Heart left ventricle (tissue), 16 donors: ENCODE results near the gene RGCC. TPM values are rescaled to one million over a fixed set of nuclear protein-coding genes. Genes with fewer than 3 reads are reported as not detected.

Experiments used
- ATAC-seq, 4 donors: fragments of 200-7000 bp; cut with Tn5 transposase; one replicate each; pipeline ENCODE4 v1.9.1; 2020 to 2022; ENCODE audit warnings: moderate library complexity in 4 of 4, mild to moderate bottlenecking in 3 of 4, moderate number of reproducible peaks in 1 of 4
- DNase-seq, 5 donors: peaks; one replicate each; pipeline ENCODE4 v3.0.0-alpha.2; 2020
- H3K27ac ChIP-seq, 12 donors: fragments of 200-600 bp; sonication (generic) in 4 of 12; one replicate each; pipeline versions ENCODE4 v1.5.0 to v1.8.0; 2016 to 2022; ENCODE audit warnings: mild to moderate bottlenecking in 2 of 12
- H3K27me3 ChIP-seq, 9 donors: fragments of 200-600 bp; sonication (generic) in 2 of 9; one replicate each; pipeline versions ENCODE4 v1.5.1 to v1.8.0; 2016 to 2022; ENCODE audit warnings: mild to moderate bottlenecking in 3 of 9
- H3K36me3 ChIP-seq, 9 donors: fragments of 200-600 bp; sonication (generic) in 2 of 9; one replicate each; pipeline versions ENCODE4 v1.5.0 to v1.8.0; 2018 to 2022; ENCODE audit warnings: mild to moderate bottlenecking in 2 of 9
- H3K4me1 ChIP-seq, 12 donors: fragments of 200-600 bp; sonication (generic) in 4 of 12; one replicate each; pipeline versions ENCODE4 v1.5.0 to v1.8.0; 2016 to 2022; ENCODE audit warnings: mild to moderate bottlenecking in 3 of 12
- H3K4me3 ChIP-seq, 12 donors: fragments of 200-600 bp; sonication (generic) in 4 of 12; one replicate each; pipeline versions ENCODE4 v1.5.0 to v1.8.0; 2017 to 2022; ENCODE audit warnings: mild to moderate bottlenecking in 9 of 12, moderate library complexity in 4 of 12
- H3K9me3 ChIP-seq, 12 donors: fragments of 200-600 bp; sonication (generic) in 4 of 12; one replicate each; pipeline versions ENCODE4 v1.5.0 to v1.8.0; 2016 to 2022; ENCODE audit warnings: mild to moderate bottlenecking in 1 of 12
- POLR2A ChIP-seq, 2 donors: fragments of 450-650 bp; IDR thresholded peaks; one replicate each; pipeline ENCODE4 v1.6.1; 2017; ENCODE audit warnings: antibody characterized with exemption in 2 of 2, mild to moderate bottlenecking in 2 of 2, moderate library complexity in 2 of 2
- WGBS, 4 donors: extraction: QIAGEN DNeasy Blood & Tissue Kit in 2 of 4; methylation state at CpG; one replicate each; pipeline versions ENCODE4 v1.1.5 to v1.1.7; 2013 to 2018; 5-methylcytosine and 5-hydroxymethylcytosine counted together
- intact Hi-C, 10 donors: fragments of 100-400 bp; cut with DNase I; formaldehyde crosslinking; loops; one replicate each; pipeline versions ENCODE4 v1.11.1 to v1.14.2; 2022
- polyA plus RNA-seq, 2 donors: library from polyadenylated mRNA; stranded (reverse); fragments of 200-250 nt; gene quantifications; one replicate each; pipeline ENCODE4 v1.2.3, GENCODE V29; 2013
- total RNA-seq, 9 donors: library from RNA; depleted of rRNA in 2 of 9; stranded (reverse); fragments of >200 nt in 2 of 9; fragmentation: NEBNext Ultra II Directional in 3 of 9; extraction: Animal tissue kit (Norgen Biotek cat#: 25700) in 3 of 9; gene quantifications; one replicate each; pipeline versions ENCODE4 v1.1.0 to v1.2.4, GENCODE V29; 2016 to 2023
- TF ChIP-seq, protein P1 (sequence below), 12 donors: fragments of 200-600 bp; sonication (generic) in 4 of 12; IDR thresholded peaks; one replicate each; pipeline versions ENCODE4 v1.5.0 to v1.8.0; 2018 to 2022; ENCODE audit warnings: antibody characterized with exemption in 12 of 12, mild to moderate bottlenecking in 5 of 12
- donor health status: ischemic (EF 13 %, LVEDD 7.1; RV severe dilation, severe dysfunction).
- donor health status: healthy with polysubstance abuse.
- donor health status: DM: no; HTN: yes; CAD: no.
- donor health status: DM: no; HTN: no; CAD: no.
- donor health status: ischemic (EF 25% LVEDD 6.9; RV normal size, moderate dysfunction).
- donor health status: ischemic (EF 25% LVEDD 5.7; RV mildly dilated, moderate dysfunction).
- donor health status: healthy.
- donor health status: DM: yes; HTN: yes; CAD: no.
- donor health status: ischemic (EF 35%, LVEDD 5.7; RV mildly dilated, moderate dysfunction).
- donor health status: nonischemic (EF 11% LVEDD 7.7; RV severe dilation, severe dysfunction).
- donor health status: DM: yes; HTN: yes; CAD: no.
- donor health status: PGD.
- donor health status: ischemic (EF 29% LVEDD 5.4; RV normal size, mild dysfunction).
- donor health status: nonischemic (EF 23%, LVEDD 6.1; RV moderate dilation, normal function).

RGCC gene
- total and polyA plus RNA-seq, 11 donors, result 22.9 to 228 (median 48.6) TPM

DNA sequence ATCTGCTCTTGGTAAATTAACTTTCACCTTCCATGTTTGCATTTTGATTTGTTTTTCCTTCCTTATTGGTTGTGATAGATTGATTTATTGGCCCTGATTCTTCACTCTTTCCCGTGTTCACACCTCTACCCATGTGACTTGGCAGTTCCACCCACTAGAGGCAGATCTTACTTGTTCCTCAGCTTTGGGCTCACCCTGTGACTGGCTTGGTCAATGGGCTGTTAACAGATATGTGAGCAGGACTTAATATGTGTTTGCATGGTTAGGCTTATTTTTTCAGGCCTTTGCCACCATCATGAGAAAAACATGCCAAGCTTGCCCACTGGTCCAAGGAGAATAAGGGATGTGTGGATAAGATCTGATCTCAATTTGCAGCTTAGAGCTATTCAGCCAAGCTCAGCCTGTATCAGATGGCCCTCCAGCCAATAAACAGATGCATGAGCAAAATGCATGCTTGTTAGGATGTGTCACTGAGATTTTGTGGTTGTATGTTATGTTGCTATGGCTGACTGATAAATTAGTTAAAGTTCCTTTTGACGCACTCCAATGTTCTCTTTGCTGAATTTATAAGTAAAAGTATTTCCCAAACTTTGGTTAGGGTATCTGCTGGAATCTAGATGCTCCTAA is 48.0 kb downstream of the RGCC start:
- Histone ChIP-seq H3K4me1 (peaks cover 0 to 10% (median 0%) of the 10 kb centered on the region in 12 donors), H3K9me3 (peaks cover 0 to 10% (median 0%) of the 10 kb centered on the region in 12 donors), H3K4me3 (no peak overlapping the region), H3K27me3 (no peaks in the 10 kb centered on the region), H3K36me3 (no peaks in the 10 kb centered on the region), H3K27ac (no peak overlapping the region)
- ATAC-seq, result no peak
- TF ChIP-seq POLR2A (IDR thresholded peaks at IDR 0.05), result no peak
- TF ChIP-seq, protein P1, sequence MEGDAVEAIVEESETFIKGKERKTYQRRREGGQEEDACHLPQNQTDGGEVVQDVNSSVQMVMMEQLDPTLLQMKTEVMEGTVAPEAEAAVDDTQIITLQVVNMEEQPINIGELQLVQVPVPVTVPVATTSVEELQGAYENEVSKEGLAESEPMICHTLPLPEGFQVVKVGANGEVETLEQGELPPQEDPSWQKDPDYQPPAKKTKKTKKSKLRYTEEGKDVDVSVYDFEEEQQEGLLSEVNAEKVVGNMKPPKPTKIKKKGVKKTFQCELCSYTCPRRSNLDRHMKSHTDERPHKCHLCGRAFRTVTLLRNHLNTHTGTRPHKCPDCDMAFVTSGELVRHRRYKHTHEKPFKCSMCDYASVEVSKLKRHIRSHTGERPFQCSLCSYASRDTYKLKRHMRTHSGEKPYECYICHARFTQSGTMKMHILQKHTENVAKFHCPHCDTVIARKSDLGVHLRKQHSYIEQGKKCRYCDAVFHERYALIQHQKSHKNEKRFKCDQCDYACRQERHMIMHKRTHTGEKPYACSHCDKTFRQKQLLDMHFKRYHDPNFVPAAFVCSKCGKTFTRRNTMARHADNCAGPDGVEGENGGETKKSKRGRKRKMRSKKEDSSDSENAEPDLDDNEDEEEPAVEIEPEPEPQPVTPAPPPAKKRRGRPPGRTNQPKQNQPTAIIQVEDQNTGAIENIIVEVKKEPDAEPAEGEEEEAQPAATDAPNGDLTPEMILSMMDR (IDR thresholded peaks at IDR 0.05), result no peak
- intact Hi-C loops, result no loop called here
- WGBS, 4 donors, result 91 to 96% (median 92%) methylated on average over 2 of the region's 2 CpGs
- no peak for DNase-seq

DNA sequence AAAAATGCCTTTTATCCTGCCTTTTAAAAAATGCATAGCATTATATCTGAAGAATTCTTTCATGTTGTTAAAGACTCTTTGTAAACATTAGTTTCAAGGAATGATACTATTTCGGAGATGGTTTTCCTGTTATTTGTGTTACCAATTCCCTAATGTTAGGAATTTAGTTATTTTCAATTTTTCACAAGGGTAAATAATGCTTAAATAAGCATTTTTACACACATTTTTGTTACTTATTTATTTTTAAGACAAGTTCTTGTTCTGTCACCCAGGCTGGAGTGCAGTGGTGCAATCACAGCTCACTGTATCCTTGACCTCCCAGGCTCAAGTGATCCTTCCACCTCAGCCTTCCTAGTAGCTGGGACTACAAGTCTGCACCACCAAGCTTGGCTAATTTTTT is 49.0 kb downstream of the RGCC start:
- Histone ChIP-seq H3K27ac (no peak overlapping the region), H3K4me3 (no peak overlapping the region), H3K27me3 (no peaks in the 10 kb centered on the region), H3K36me3 (no peaks in the 10 kb centered on the region), H3K9me3 (peaks cover 0 to 10% (median 0%) of the 10 kb centered on the region in 12 donors), H3K4me1 (peaks cover 0 to under 1% (median 0%) of the 10 kb centered on the region in 12 donors)
- intact Hi-C loops, result no loop called here
- TF ChIP-seq, protein P1 (IDR thresholded peaks at IDR 0.05), result no peak
- ATAC-seq (no peak), DNase-seq (no peak)
- 92 to 98% (median 95%) methylated on average over 1 of the region's 1 CpG for WGBS, 4 donors

DNA sequence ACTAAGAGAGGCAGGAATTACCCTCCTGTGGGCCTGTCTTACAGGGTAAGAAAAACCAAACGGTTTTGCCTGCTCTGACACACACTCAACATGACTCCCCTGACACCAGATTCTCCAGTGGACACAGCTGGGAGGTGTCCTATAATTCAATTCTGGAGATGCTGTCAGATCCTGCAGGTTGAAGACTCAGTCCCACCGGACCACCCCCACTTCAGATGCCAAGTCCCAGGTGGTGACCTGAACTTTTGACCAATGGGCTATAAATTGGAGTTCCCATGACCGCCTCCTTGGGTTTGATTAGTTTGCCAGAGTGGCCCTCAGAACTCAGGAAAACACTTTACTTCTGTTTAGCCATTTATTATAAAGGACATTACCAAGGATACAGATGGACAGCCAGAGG is 52.6 kb downstream of the RGCC start:
- ATAC-seq (no peak), DNase-seq (no peak)
- H3K27ac ChIP-seq, result no peak overlapping the region
- TF ChIP-seq, protein P1 (IDR thresholded peaks at IDR 0.05), result no peak
- TF ChIP-seq POLR2A (IDR thresholded peaks at IDR 0.05), result no peak
- no peaks in the 10 kb centered on the region for H3K4me1 ChIP-seq
- WGBS, 4 donors, result 69 to 86% (median 80%) methylated on average over 3 of the region's 3 CpGs
- H3K4me3 ChIP-seq, result no peak overlapping the region
- peaks cover 0 to under 1% (median 0%) of the 10 kb centered on the region in 12 donors for H3K9me3 ChIP-seq
- H3K36me3 ChIP-seq, result no peaks in the 10 kb centered on the region
- intact Hi-C loops, result no loop called here
- H3K27me3 ChIP-seq, result no peaks in the 10 kb centered on the region

DNA sequence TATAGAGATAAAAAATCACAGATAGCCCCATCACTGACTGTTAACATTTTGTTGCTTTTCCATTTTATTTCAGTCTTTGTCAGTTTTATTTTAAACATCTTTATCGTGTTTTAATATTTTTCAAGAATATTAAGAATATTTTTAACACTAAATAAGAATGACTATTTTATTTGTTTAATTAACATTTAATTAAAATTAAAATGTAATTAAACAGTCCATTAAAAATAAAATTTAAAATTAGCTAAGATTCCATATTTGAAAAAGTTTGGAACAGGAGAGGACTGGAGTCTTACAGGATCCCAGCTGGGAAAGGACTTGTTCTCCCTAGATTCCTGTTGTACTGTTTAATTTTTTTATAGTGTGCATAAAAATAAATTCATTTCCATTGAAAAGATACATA is 54.5 kb downstream of the RGCC start:
- ATAC-seq (no peak), DNase-seq (no peak)
- TF ChIP-seq, protein P1 (IDR thresholded peaks at IDR 0.05), result no peak
- TF ChIP-seq POLR2A (IDR thresholded peaks at IDR 0.05), result no peak
- H3K36me3 ChIP-seq, result no peaks in the 10 kb centered on the region
- WGBS, 4 donors, result 94 to 99% (median 97%) methylated on average over 1 of the region's 1 CpG
- no peaks in the 10 kb centered on the region for H3K27me3 ChIP-seq
- H3K27ac ChIP-seq, result no peak overlapping the region
- no peaks in the 10 kb centered on the region for H3K9me3 ChIP-seq
- no peaks in the 10 kb centered on the region for H3K4me1 ChIP-seq
- H3K4me3 ChIP-seq, result no peak overlapping the region
- intact Hi-C loops, result no loop called here
